Effector CD4-positive, alpha-beta T cell (primary cell): ENCODE data around the gene PGBD2.
"Not testable (repeated sequence)": the region's sequence is repeated elsewhere in the genome, so short reads cannot be mapped to it uniquely, and the experiment has no call there.

Source experiments
- DNase-seq: peaks from one replicate; pipeline ENCODE4 v3.0.0-alpha.2; 2020

PGBD2 gene

DNA sequence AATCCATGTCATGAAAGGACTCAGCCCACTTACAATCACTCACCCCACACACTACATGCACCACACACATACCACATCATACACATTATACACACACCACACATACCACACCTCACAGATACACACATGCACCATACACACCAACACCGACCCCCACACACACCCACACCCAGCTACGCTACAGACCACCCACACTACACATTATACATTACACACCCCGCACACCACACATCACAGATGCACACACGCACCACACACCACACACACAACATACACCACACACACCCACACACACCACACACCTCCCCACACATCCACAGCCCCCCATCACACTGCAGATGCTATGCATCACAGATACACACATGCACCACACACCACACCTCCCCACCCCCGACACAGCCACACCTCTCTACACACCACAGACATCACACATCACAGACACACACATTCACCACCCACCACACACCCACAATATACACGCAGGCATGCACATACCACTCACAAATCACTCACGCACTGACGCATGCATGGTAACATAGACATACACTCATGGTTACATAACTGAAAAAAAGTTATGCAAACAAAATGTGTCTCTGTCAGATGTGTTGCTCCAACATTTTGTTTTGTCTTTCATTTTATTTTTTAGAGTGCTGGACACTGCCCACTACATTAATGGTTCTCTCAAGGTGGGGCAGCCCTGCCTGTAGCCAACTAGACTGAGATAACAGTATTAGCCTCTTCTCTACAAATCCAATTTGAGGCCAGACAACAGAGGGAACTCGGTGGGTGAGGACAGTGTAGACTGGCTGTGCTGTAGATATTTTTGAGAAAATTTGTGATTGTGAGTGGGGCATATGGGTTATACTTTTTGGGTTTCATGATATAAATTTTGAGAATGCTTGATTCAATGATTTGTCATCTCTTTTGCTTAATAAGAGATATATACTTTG, 15.2 kb upstream of the PGBD2 start:
- DNase-seq, result no peak

DNA sequence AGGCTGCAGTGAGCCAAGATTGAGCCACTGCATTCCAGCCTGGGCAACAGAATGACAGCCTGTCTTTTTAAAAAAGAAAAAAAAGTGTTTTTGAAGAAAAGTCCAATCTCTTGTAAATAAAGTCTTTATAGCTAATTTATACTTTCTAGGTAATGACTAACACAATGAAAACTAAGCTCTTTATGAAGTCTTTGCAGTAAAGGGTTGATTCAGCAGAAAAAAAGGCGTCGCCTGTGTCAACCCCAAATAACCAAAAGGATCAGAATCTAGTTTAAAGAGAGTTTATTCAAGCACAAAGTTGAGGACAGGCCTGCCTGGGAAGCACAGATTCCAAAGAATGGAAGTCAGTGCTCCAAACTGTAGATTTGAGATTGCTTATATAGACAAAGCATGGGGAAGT, 14.3 kb upstream of the PGBD2 start:
- no peak for DNase-seq

- no peak for DNase-seq
Measured at GRCh38 chr1:248892590-248892989, 13.4 kb upstream of the PGBD2 start.

DNA sequence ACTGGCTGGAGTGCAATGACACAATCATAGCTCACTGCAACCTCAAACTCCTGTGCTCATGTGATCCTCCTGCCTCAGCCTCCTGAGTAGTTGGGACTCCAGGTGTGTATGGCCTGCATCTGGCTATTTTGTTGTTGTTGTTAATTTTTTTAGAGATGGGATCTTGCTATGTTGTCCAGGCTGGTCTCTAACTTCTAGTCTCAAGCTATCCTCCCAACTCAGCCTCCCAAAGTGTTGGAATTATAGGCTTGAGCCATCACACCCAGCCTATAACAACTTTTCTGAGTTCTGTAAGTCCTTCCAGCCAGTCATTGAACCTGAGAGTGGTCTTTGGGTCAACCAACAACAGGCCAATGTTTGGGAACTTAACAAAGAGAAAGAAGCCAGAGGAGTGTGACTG, 11.2 kb upstream of the PGBD2 start:
- no peak for DNase-seq

- DNase-seq, result no peak
Measured at GRCh38 chr1:248897412-248898337, 8.4 kb upstream of the PGBD2 start.

- DNase-seq, result no peak
Measured at GRCh38 chr1:248900637-248901036, 5.4 kb upstream of the PGBD2 start.

- DNase-seq, result no peak
Measured at GRCh38 chr1:248901578-248901977, 4.5 kb upstream of the PGBD2 start.

DNA sequence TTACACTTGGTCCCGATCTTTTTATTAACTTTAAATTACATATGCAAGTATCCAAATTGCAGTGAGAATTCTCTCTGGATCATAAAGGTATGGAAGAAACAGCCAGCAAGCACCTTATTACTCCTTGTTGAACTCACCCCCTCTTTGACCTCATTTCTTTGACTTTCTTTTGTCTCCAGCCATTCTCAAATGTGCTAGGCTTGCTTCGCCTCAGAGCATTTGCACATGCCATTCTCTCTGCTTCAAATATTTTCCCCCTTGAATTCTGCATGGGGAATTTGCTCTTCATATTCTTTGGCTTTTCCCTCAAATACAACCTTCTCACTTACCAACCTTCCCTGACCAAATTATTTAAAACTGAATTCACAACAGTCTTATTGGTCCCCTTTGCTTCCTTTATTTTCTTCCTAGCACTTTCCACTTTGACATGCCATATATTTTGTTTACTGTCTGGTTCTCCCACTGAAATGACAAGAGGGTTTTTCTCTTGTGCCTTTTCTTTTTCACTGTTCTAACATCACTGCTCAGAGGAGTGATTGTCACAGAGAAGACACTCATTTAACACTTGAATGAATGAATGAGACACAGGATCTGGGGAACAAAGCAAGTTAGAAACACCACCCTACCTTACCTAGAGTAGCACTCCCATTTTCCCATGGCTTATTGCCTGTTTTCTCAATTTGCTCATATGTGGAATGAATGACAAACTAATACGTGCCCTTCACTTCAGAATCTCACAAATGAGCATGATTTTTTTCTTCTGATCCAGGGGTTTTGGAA, 1.4 kb upstream of the PGBD2 start:
- DNase-seq, result no peak

GRCh38 chr1:248905662-248906008, 400 bp upstream of the PGBD2 start:
- no peak for DNase-seq

DNA sequence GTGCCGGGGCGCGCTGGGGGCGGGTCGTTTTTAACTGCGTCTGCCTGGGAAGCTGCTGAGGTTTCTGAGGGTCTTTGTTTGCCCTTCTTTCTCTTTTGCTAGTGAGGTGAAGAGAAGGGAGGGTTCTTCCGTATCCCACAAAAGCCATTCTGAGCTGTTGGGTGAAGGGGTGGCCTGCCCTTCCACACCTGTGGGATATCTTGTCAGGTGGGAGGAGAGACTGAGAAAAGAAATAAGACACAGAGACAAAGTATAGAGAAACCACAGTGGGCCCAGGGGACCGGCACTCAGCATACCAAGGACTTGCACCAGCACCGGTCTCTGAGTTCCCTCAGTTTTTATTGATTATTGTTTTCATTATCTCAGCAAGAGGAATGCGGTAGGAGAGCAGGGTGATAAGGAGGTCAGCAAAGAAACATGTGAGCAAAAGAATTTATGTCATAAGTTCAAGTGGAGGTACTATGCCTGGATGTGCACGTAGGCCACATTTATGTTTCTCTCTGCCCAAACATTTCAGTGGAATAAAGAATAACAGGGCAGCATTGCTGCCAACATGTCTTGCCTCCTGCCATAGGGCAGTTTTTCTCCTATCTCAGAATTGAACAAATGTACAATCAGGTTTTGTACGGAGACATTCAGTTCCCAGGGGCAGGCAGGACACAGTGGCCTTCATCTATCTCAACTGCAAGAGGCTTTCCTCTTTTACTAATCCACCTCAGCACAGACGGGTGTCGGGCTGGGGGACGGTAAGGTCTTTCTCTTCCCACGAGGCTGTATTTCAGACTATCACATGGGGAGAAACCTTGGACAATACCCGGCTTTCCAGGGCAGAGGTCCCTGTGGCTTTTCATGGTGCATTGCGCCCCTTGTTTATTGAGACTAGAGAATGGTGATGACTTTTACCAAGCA, 972 bp downstream of the PGBD2 start:
- no peak for DNase-seq

- no peak for DNase-seq
Measured at GRCh38 chr1:248910761-248911160, 4.7 kb downstream of the PGBD2 start.

GRCh38 chr1:248913933-248914332, 7.9 kb downstream of the PGBD2 start:
- no peak for DNase-seq

GRCh38 chr1:248914796-248915381, 8.9 kb downstream of the PGBD2 start:
- DNase-seq, result no peak

DNA sequence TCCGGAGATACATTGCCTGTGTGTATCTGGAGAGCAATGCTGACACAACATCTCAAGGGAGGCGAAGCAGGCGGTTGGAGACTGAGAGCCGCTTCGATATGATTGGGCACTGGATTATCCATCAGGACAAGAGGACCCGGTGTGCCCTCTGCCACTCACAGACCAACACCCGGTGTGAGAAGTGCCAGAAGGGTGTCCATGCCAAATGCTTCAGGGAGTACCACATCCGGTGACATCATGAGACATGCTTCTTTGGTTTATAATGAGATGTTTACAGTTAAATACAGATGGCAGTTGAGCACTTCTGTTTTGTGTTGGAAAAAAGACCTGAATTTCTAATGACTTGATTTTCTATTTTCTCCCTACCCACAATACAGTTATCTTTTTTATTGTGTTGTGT, 12.1 kb downstream of the PGBD2 start:
- DNase-seq, result no peak

- no peak for DNase-seq
Measured at GRCh38 chr1:248923352-248924338, 17.6 kb downstream of the PGBD2 start.

DNA sequence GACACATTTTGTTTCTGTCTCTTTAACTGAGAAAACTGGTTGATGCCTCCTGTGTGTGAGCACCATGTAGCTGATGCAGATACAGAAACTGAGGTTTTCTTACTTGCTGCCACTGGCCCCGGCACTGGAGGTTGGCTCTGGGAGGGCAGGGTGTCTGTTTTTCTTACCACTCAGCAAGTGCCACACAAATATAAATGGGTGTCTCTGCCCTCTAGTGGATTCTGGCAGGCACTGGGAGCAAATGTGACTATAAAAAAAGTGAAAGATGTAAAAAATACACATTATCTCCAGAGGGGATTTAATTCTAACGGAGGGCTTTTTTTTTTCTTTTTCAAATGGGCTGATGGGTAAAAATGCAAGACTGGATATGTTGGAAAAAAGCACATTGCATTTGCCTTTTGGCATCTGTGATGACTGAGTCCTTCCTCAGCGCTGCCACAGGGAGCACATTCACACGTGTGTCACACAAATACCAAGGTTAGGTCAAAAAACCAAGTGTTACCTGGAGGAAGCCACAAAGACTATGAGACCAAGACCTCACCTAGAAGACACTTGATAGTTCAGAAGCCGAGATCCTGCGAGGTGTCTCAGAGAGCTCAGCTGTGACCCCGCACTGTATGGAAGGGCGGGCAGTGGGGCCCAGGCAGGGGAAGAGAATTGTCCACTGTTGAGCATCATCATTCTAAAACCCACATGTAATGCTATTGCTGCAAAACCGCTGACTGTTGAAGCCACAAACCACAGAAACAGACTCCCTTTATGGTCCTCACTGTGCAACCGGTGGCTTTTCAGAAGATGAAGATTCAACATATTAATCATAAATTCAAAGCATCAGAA, 18.9 kb downstream of the PGBD2 start:
- peak; percentile 29 for DNase-seq

GRCh38 chr1:248925859-248926258, 19.8 kb downstream of the PGBD2 start:
- not testable (repeated sequence) for DNase-seq

GRCh38 chr1:248926401-248927182, 20.6 kb downstream of the PGBD2 start:
- no peak for DNase-seq
